Measurements from ENCODE around the gene ENHO.
"Not testable (repeated sequence)": the region's sequence is repeated elsewhere in the genome, so short reads cannot be mapped to it uniquely, and the experiment has no call there.

The ENHO gene

GRCh38 chr9:34506623-34507022 is 16.2 kb downstream of the ENHO start:
- DNase-seq (ENCODE audit: low read depth in 2 of 2), result no peak

DNA sequence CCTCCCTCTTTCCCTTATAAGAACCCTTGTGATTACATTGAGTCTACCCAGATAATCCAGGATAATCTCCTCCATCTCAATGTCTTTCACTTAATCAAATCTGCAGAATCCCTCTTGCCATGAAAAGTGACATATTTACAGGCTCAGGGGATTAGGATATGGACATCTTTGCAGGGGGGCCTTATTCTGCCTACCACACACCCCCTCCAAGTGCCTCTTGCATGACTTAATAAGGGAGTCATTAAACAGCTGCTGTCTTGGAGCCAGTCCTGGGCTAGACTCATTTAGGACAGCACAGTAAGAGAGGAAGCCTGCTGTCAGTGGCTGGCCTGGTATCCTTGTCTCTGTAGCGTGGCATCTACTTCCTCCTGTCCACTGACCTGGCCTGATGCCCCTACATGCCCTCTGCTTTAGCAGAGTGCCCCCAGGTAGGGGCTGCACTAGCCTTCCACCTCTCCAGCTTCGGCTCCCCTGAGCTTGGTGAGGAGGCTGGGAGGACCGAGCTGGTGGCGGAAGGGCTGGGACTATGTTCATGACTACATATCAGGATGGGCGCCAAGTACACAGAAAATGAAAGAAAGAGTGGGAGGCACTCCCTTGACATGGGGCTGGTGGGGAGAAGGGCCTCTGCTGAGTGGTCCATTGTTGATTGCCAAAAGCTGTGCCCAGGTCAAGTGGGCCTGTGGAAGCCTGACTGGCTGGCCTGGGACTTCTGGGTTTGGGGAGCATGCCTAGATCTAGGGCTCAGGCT is 17.2 kb downstream of the ENHO start:
- no peak for DNase-seq (ENCODE audit: low read depth in 2 of 2)

DNA sequence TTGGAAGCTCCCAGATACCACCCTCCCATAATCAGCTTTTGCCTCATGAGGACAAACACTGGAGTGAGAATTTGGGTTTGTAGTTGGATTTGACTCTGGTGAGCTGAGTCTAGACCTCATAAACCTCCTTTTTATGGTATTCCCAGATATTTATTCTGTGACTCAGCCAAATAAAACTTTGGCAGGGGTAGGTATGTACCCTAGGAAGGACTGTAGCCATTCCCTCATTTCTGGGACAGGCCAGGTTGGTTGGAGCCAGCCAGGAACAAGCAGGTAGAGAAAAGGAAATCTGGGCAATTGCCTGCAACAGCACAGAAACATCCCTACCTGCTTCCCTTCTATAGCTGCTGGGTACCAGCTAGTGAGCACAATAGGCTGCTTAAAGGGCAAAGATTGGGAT is 19.4 kb downstream of the ENHO start:
- DNase-seq (ENCODE audit: low read depth in 2 of 2), result no peak

DNA sequence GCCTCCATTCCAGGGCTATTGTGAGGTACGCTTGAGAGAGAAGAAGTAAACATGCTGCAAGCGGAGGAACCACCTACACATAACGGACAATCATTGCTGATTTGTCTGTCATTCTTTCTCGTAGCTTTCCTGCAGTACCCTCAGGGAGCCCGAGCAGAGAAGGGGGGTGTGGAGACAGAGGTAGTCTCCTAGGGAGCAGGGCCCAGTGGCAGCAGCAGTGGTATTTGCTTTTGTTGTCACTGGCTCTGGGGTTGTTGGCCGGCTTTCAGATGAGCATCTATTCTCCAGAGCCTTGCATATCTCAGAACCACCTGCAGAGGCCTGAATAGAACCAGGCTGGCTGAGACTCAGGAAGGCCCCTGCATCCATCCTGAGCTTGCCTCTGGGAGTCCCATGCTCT is 19.9 kb downstream of the ENHO start:
- no peak for DNase-seq (ENCODE audit: low read depth in 2 of 2)

DNA sequence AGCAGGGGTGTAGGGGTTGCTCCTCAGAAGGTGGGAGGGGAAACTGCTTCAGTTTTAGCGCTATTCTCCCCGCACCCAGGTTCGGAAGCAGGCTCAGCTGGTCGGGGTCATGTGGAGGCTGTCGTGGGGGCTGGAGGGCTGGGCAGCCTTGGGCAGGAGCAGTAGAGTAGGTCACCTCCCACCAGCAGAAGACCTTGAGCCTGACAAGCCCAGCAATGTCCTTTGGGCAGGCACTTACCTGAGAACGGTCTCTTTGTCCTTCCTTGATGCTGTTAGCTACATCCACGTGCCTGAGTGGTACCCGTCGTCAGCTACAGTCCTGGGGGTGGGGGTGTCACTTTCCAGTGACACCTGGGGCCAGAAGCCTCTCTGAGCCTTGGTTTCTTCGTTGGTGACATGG is 20.3 kb downstream of the ENHO start:
- no peak for DNase-seq (ENCODE audit: low read depth in 2 of 2)

- no peak for DNase-seq (ENCODE audit: low read depth in 2 of 2)
Measured at GRCh38 chr9:34501889-34502425, 20.8 kb downstream of the ENHO start.

- DNase-seq (ENCODE audit: low read depth in 2 of 2), result no peak
Measured at GRCh38 chr9:34501372-34501771, 21.4 kb downstream of the ENHO start.

DNA sequence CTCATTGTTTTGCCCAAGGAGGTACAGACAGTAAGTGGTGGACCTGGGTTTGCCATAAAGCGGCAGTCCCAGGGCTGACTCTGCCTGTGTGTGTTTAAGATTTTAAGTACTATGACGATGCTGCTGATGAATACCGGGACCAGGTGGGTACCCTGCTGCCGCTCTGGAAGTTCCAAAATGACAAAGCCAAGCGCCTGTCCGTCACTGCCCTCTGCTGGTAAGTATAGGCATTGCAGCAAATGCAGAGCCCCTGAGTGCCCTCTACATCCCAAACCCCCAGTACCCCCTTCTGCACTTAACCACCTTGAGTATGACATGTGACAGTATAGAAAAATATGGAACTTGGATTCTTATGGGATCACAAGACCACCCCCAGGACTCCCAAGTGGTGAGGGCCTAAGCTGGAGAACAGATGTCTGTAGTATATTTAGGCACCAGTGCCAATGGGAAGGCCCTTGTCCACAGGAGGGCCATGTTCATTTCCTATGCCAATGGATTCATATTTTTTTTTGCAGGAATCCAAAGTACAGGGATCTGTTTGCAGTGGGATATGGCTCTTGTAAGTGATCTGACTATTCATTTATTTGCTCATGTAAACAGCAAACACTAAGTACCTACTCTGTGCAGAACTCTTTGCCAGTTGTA is 22.0 kb downstream of the ENHO start:
- peak; percentile 70 to 77 for DNase-seq (ENCODE audit: low read depth in 2 of 2)

- DNase-seq (ENCODE audit: low read depth in 2 of 2), result no peak
Measured at GRCh38 chr9:34499076-34499475, 23.7 kb downstream of the ENHO start.

- DNase-seq (ENCODE audit: low read depth in 2 of 2), result no peak
Measured at GRCh38 chr9:34498553-34498952, 24.2 kb downstream of the ENHO start.

- DNase-seq (ENCODE audit: low read depth in 2 of 2), result no peak
Measured at GRCh38 chr9:34496149-34496712, 26.6 kb downstream of the ENHO start.

- no peak for DNase-seq (ENCODE audit: low read depth in 2 of 2)
Measured at GRCh38 chr9:34493972-34494535, 28.7 kb downstream of the ENHO start.

DNA sequence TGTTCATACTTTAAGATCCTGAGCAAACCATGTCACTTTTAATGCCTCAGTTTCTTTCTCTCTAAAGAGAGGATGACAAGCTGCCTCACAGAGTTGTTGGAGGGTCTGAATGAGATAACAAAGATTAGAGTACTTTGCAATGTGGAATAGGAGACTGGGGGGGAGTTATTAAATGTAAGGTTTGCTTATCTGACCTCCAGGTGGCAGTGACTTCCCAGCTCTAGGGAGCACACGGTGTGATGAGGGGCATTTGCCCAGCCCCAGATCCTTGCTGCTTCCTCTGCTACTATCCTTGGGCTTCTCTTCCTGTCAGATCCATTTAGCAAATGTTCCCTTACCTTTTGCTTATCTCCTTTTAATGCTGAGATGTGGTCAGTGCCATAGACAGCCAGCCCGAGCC is 30.7 kb downstream of the ENHO start:
- no peak for DNase-seq (ENCODE audit: low read depth in 2 of 2)

DNA sequence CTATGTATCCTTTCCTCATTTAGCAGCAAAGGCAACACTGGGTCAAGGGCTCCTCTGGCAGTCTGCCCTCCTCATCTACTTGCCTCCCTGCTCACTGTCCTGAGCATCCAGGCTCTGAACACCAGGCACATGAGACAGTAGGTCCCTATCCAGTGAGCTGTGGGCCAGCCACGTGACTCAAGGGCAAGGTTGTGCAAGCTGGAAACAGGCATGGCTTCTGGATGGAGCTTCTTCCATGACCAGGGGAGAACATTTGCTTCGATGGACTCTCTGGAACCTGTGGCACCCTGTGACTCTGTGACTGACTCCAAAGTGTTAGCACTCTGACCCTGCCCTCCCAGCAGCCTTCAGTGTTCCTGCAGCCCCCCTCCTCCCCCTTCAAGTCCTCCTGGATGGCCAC is 31.2 kb downstream of the ENHO start:
- no peak for DNase-seq (ENCODE audit: low read depth in 2 of 2)

DNA sequence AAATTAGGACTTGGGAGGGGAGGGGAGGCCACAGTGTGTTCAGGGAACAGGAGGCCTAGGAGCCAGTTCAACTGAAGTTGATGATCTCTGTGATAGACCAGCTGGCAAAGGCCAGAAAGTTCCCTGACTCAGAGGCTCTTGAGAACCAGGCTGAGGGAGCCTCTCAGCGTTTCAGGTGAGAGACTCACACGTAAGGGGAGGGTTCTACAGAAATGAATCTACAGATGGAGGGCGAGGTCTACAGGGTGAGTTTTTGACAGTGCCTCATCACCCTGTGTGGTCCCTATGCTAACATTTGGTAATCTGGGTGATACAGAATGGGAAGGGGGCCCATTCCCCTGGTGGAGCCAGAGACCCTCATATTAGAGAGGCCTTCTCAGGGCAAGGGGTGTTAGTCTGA is 32.0 kb downstream of the ENHO start:
- no peak for DNase-seq (ENCODE audit: low read depth in 2 of 2)

DNA sequence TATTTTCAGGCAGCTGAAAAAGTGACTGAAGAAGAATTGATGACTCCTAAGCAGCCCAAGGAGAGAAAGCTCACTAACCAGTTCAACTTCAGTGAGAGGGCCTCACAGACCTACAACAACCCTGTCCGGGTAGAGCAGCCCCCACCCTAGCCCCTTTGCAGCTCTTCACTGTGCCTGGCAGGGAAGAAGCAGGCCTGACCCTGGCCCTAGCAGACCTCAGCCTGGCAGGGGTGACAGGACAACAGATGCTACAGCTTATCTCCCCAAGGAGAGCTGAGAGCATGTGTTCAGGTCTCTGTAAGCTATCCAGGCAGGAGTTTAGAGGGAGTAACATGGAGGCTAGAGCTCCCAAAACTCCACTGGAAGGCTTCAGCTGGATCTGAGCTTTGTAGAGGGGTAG is 32.4 kb downstream of the ENHO start:
- DNase-seq (ENCODE audit: low read depth in 2 of 2), result no peak

DNA sequence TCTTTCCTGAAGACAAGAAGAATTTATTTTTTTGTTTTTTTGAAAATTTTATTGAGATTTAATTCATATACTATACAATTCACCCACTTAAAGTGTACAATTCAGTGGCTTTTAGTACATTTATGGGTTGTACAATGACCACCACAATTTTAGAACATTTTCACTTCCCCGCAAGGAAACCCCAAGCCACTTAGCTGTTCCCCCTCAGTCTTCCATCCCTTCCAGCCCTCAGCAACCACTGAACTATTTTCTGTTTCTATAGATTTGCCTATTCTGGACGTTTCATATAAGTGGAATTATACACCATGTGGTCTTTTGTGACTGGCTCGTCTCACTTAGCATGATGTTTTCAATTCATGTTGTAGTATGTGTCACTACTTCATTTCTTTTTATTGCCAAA is 36.2 kb downstream of the ENHO start:
- no peak for DNase-seq (ENCODE audit: low read depth in 2 of 2)

DNA sequence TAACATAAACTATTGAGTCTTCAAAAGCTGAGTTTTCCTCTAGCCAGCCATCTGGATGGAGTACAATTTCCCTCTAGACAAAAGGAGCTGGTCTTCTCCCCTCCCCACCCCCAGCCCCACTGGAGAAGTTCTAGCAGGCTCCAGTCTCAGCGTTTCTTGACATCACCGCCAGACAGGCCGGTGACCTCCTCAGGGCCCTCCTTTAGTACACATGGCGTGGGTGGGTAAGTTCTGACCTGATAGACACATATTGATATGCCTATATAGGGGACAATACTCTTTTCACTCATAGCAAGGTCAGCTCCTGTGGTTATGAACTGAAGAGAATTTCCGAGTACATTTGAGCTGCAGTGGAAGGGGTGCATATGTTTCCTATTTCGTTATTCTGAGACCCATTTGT is 37.0 kb downstream of the ENHO start:
- DNase-seq (ENCODE audit: low read depth in 2 of 2), result no peak

GRCh38 chr9:34484678-34485077 is 38.1 kb downstream of the ENHO start:
- DNase-seq (ENCODE audit: low read depth in 2 of 2), result no peak

DNA sequence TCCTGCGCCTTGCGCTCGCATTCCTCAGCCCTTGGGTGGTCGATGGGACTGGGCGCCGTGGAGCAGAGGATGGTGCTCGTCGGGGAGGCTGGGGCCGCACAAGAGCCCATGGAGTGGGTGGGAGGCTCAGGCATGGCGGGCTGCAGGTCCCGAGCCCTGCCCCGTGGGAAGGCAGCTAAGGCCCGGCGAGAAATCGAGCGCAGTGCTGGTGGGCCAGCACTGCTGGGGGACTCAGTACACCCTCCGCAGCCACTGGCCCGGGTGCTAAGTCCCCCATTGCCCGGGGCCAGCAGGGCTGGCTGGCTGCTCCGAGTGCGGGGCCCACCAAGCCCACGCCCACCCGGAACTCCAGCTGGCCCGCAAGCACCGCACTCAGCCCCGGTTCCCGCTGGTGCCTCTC is 40.0 kb downstream of the ENHO start:
- DNase-seq (ENCODE audit: low read depth in 2 of 2), result not testable (repeated sequence)

DNA sequence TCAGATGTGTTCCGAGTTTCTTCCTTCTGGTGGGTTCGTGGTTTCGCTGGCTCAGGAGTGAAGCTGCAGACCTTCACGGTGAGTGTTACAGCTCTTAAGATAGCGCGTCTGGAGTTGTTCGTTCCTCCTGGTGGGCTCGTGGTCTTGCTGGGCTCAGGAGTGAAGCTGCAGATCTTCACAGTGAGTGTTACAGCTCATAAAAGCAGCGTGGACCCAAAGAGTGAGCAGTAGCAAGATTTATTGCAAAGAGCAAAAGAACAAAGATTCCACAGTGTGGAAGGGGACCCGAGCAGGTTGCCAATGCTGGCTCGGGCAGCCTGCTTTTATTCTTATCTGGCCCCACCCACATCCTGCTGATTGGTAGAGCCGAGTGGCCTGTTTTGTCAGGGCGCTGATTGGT is 41.2 kb downstream of the ENHO start:
- DNase-seq (ENCODE audit: low read depth in 2 of 2), result not testable (repeated sequence)

DNA sequence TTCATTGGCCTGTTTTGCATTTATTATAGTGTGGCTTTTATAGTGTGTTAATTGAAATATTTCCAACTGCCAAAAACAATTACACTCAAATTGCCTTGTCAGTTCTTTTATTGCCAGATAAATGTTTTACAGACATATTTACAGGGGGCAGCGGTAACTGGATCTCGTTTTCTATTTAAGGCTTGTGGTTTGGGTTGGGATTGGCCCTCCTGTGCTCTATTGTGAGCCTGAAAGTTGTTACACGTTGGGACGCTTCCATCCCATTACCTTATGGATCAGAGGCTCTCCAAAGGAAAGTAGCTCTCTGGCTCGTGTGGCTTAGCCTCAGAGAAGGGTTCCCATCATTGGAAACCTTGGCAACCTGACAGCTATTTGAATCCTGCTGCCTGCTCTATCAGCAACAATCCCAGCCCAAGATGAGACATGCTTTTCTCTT is 43.3 kb downstream of the ENHO start:
- no peak for DNase-seq (ENCODE audit: low read depth in 2 of 2)

DNA sequence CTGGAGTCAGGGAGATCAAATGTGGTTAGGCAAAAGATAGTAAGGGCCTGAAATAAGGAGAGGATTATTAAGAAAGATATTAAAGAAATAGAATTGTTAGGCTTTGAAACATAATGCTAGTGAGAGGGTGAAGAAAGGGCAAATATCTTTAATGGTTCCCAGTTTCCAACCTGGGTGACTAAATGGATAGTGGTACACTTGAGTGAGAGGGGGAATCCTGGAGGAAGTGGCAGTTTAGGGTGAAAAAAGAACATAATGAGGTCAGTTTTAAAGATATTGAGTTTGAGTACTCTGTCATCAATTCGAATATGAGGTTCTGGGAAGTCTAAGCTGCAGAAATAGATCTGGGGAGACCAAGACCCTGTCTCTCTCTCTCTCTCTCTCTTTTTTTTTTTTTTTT is 45.2 kb downstream of the ENHO start:
- DNase-seq (ENCODE audit: low read depth in 2 of 2), result no peak

All from stimulated activated CD4-positive, alpha-beta T cell treated with anti-CD3 and anti-CD28 coated beads, Interleukin-15, amount 100 ng/mL, for 48 hours (primary cell).